ENCODE data around the gene CNFN. TPM values are rescaled to one million over a fixed set of nuclear protein-coding genes. Genes with fewer than 3 reads are reported as not detected.

The CNFN gene
- total and polyA plus RNA-seq, 2 experiments from 2014 or later, result 6.7 to 54.5 TPM

DNA sequence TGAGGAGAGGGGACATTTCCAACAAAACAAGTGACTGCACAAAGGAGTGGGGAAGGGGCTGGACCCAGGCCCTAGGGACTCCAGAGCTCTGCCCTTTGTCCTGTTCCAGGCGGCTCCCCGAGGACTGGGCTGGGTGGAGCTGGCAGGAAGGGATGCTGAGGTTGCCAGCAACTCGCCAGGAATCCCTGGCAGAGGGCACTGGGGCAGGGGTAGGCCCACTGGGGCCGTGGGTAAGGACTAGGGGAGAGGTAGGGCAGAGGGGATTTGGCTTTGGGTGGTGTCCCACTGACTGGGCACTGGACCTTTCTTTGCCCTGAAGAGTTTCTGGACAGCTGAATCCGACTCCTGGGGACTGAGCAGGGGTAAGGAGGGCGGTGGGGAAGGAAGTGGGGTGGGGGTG is 29.2 kb upstream of the CNFN start:
- Histone ChIP-seq H3K27ac (ENCODE audit: low read depth) (no peak overlapping the region), H3K4me3 (no peak overlapping the region), H3K9me2 (ENCODE audit: insufficient read depth) (peaks cover under 1% of the 10 kb centered on the region; the same call in 1 of the 2 replicates), H3K27me3 (ENCODE audit: insufficient read depth) (peaks cover 28% of the 10 kb centered on the region), H3K79me2 (replicated peaks; ENCODE audit: insufficient read depth) (no peaks in the 10 kb centered on the region), H3K36me3 (ENCODE audit: insufficient read depth) (no peaks in the 10 kb centered on the region), H3K4me1 (ENCODE audit: insufficient read depth) (peaks cover 5% of the 10 kb centered on the region; the same call in 1 of the 2 replicates), H3F3A (replicated peaks; ENCODE audit: low read depth) (peaks cover 16% of the 10 kb centered on the region), H4K20me1 (replicated peaks; ENCODE audit: insufficient read depth) (peaks cover 18% of the 10 kb centered on the region; the same call in 1 of the 2 replicates), H3K4me2 (no peak overlapping the region), H2AFZ (no peak overlapping the region)
- H3K4me3 Mint-ChIP-seq, result no peak overlapping the region
- H3K27ac Mint-ChIP-seq, result no peak overlapping the region
- H3K4me1 Mint-ChIP-seq, result peaks cover 30% of the 10 kb centered on the region
- H3K27me3 Mint-ChIP-seq (ENCODE audit: insufficient read depth, low read depth, poor library complexity), result peaks cover 53% of the 10 kb centered on the region
- peaks cover 4% of the 10 kb centered on the region; the same call in 2 of the 3 replicates for H3K9me3 Mint-ChIP-seq
- DNase-seq (ENCODE audit: low spot score) (no peak), ATAC-seq (no peak)
- peaks cover 10% of the 10 kb centered on the region; the same call in 2 of the 3 replicates for H3K36me3 Mint-ChIP-seq (ENCODE audit: low read depth)
- TF ChIP-seq, protein P1, sequence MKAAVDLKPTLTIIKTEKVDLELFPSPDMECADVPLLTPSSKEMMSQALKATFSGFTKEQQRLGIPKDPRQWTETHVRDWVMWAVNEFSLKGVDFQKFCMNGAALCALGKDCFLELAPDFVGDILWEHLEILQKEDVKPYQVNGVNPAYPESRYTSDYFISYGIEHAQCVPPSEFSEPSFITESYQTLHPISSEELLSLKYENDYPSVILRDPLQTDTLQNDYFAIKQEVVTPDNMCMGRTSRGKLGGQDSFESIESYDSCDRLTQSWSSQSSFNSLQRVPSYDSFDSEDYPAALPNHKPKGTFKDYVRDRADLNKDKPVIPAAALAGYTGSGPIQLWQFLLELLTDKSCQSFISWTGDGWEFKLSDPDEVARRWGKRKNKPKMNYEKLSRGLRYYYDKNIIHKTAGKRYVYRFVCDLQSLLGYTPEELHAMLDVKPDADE (IDR thresholded peaks at IDR 0.05), result no peak
- TF ChIP-seq POLR2AphosphoS5 (IDR thresholded peaks at IDR 0.05; ENCODE audit: low read depth) (no peak), ZNF114 (CRISPR knock-in tag; IDR thresholded peaks at IDR 0.05) (no peak), STAT1 (IDR thresholded peaks at IDR 0.05; ENCODE audit: unreplicated experiment) (no peak), ZNF331 (CRISPR knock-in tag; IDR thresholded peaks at IDR 0.05; ENCODE audit: low read depth) (no peak), EZH2phosphoT487 (IDR thresholded peaks at IDR 0.05; ENCODE audit: unreplicated experiment) (no peak), JUNB (IDR thresholded peaks at IDR 0.05; ENCODE audit: unreplicated experiment) (no peak), EZH2 (IDR thresholded peaks at IDR 0.05; ENCODE audit: low read depth, unreplicated experiment) (no peak), NANOG (IDR thresholded peaks at IDR 0.05; ENCODE audit: borderline replicate concordance) (no peak), CREB1 (CRISPR knock-in tag; IDR thresholded peaks at IDR 0.05; ENCODE audit: low read depth) (no peak)
- TF ChIP-seq, protein P2, sequence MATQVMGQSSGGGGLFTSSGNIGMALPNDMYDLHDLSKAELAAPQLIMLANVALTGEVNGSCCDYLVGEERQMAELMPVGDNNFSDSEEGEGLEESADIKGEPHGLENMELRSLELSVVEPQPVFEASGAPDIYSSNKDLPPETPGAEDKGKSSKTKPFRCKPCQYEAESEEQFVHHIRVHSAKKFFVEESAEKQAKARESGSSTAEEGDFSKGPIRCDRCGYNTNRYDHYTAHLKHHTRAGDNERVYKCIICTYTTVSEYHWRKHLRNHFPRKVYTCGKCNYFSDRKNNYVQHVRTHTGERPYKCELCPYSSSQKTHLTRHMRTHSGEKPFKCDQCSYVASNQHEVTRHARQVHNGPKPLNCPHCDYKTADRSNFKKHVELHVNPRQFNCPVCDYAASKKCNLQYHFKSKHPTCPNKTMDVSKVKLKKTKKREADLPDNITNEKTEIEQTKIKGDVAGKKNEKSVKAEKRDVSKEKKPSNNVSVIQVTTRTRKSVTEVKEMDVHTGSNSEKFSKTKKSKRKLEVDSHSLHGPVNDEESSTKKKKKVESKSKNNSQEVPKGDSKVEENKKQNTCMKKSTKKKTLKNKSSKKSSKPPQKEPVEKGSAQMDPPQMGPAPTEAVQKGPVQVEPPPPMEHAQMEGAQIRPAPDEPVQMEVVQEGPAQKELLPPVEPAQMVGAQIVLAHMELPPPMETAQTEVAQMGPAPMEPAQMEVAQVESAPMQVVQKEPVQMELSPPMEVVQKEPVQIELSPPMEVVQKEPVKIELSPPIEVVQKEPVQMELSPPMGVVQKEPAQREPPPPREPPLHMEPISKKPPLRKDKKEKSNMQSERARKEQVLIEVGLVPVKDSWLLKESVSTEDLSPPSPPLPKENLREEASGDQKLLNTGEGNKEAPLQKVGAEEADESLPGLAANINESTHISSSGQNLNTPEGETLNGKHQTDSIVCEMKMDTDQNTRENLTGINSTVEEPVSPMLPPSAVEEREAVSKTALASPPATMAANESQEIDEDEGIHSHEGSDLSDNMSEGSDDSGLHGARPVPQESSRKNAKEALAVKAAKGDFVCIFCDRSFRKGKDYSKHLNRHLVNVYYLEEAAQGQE (IDR thresholded peaks at IDR 0.05; ENCODE audit: unreplicated experiment), result no peak
- TF ChIP-seq, protein P3, sequence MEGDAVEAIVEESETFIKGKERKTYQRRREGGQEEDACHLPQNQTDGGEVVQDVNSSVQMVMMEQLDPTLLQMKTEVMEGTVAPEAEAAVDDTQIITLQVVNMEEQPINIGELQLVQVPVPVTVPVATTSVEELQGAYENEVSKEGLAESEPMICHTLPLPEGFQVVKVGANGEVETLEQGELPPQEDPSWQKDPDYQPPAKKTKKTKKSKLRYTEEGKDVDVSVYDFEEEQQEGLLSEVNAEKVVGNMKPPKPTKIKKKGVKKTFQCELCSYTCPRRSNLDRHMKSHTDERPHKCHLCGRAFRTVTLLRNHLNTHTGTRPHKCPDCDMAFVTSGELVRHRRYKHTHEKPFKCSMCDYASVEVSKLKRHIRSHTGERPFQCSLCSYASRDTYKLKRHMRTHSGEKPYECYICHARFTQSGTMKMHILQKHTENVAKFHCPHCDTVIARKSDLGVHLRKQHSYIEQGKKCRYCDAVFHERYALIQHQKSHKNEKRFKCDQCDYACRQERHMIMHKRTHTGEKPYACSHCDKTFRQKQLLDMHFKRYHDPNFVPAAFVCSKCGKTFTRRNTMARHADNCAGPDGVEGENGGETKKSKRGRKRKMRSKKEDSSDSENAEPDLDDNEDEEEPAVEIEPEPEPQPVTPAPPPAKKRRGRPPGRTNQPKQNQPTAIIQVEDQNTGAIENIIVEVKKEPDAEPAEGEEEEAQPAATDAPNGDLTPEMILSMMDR (conservative IDR thresholded peaks at IDR 0.05; ENCODE audit: low read depth in 2 of 2), result no peak
- TF ChIP-seq, protein P4, sequence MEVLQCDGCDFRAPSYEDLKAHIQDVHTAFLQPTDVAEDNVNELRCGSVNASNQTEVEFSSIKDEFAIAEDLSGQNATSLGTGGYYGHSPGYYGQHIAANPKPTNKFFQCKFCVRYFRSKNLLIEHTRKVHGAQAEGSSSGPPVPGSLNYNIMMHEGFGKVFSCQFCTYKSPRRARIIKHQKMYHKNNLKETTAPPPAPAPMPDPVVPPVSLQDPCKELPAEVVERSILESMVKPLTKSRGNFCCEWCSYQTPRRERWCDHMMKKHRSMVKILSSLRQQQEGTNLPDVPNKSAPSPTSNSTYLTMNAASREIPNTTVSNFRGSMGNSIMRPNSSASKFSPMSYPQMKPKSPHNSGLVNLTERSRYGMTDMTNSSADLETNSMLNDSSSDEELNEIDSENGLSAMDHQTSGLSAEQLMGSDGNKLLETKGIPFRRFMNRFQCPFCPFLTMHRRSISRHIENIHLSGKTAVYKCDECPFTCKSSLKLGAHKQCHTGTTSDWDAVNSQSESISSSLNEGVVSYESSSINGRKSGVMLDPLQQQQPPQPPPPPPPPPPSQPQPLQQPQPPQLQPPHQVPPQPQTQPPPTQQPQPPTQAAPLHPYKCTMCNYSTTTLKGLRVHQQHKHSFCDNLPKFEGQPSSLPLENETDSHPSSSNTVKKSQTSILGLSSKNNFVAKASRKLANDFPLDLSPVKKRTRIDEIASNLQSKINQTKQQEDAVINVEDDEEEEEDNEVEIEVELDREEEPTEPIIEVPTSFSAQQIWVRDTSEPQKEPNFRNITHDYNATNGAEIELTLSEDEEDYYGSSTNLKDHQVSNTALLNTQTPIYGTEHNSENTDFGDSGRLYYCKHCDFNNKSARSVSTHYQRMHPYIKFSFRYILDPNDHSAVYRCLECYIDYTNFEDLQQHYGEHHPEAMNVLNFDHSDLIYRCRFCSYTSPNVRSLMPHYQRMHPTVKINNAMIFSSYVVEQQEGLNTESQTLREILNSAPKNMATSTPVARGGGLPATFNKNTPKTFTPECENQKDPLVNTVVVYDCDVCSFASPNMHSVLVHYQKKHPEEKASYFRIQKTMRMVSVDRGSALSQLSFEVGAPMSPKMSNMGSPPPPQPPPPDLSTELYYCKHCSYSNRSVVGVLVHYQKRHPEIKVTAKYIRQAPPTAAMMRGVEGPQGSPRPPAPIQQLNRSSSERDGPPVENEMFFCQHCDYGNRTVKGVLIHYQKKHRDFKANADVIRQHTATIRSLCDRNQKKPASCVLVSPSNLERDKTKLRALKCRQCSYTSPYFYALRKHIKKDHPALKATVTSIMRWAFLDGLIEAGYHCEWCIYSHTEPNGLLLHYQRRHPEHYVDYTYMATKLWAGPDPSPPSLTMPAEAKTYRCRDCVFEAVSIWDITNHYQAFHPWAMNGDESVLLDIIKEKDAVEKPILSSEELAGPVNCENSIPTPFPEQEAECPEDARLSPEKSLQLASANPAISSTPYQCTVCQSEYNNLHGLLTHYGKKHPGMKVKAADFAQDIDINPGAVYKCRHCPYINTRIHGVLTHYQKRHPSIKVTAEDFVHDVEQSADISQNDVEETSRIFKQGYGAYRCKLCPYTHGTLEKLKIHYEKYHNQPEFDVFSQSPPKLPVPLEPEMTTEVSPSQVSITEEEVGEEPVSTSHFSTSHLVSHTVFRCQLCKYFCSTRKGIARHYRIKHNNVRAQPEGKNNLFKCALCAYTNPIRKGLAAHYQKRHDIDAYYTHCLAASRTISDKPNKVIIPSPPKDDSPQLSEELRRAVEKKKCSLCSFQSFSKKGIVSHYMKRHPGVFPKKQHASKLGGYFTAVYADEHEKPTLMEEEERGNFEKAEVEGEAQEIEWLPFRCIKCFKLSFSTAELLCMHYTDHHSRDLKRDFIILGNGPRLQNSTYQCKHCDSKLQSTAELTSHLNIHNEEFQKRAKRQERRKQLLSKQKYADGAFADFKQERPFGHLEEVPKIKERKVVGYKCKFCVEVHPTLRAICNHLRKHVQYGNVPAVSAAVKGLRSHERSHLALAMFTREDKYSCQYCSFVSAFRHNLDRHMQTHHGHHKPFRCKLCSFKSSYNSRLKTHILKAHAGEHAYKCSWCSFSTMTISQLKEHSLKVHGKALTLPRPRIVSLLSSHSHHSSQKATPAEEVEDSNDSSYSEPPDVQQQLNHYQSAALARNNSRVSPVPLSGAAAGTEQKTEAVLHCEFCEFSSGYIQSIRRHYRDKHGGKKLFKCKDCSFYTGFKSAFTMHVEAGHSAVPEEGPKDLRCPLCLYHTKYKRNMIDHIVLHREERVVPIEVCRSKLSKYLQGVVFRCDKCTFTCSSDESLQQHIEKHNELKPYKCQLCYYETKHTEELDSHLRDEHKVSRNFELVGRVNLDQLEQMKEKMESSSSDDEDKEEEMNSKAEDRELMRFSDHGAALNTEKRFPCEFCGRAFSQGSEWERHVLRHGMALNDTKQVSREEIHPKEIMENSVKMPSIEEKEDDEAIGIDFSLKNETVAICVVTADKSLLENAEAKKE (CRISPR knock-in tag; IDR thresholded peaks at IDR 0.05), result no peak
